ENCODE measurements around the gene PTPRE. TPM values are rescaled to one million over a fixed set of nuclear protein-coding genes. Genes with fewer than 3 reads are reported as not detected.

The PTPRE gene
- total RNA-seq, 1 donor from 2014 or later: 2.6 TPM

GRCh38 chr10:127912607-127913367 lies 5.9 kb downstream of the PTPRE start:
- no peaks in the 10 kb centered on the region for H3K36me3 Mint-ChIP-seq
- DNase-seq (ENCODE audit: low spot score in 2 of 2, unreplicated experiment in 2 of 2): no peak

GRCh38 chr10:127913368-127913759 lies 6.5 kb downstream of the PTPRE start:
- H3K4me3 Mint-ChIP-seq: no peak overlapping the region
- TF ChIP-seq CTCF (IDR thresholded peaks at IDR 0.05; ENCODE audit: unreplicated experiment): no peak
- H3K9me3 Mint-ChIP-seq: no peaks in the 10 kb centered on the region
- no peaks in the 10 kb centered on the region for H3K4me1 Mint-ChIP-seq
- DNase-seq (ENCODE audit: low spot score in 2 of 2, unreplicated experiment in 2 of 2): no peak
- no peak overlapping the region for H3K27ac Mint-ChIP-seq
- H3K27me3 Mint-ChIP-seq (ENCODE audit: low read depth): peaks cover 16% of the 10 kb centered on the region
- no peaks in the 10 kb centered on the region for H3K36me3 Mint-ChIP-seq

More at GRCh38 chr10:127912607-127913367, 5.9 kb downstream of the PTPRE start:
- no peak overlapping the region for H3K4me3 Mint-ChIP-seq
- no peak overlapping the region for H3K27ac Mint-ChIP-seq
- no peaks in the 10 kb centered on the region for H3K9me3 Mint-ChIP-seq
- no peaks in the 10 kb centered on the region for H3K4me1 Mint-ChIP-seq
- peaks cover 22% of the 10 kb centered on the region for H3K27me3 Mint-ChIP-seq (ENCODE audit: low read depth)
- no peak for TF ChIP-seq CTCF (IDR thresholded peaks at IDR 0.05; ENCODE audit: unreplicated experiment)

- H3K27me3 Mint-ChIP-seq (ENCODE audit: low read depth): no peaks in the 10 kb centered on the region
- no peaks in the 10 kb centered on the region for H3K4me1 Mint-ChIP-seq
- no peak overlapping the region for H3K4me3 Mint-ChIP-seq
- no peaks in the 10 kb centered on the region for H3K36me3 Mint-ChIP-seq
- no peaks in the 10 kb centered on the region for H3K9me3 Mint-ChIP-seq
- DNase-seq (ENCODE audit: low spot score in 2 of 2, unreplicated experiment in 2 of 2): no peak
- no peak overlapping the region for H3K27ac Mint-ChIP-seq
- no peak for TF ChIP-seq CTCF (IDR thresholded peaks at IDR 0.05; ENCODE audit: unreplicated experiment)
These were observed 8.4 kb downstream of the PTPRE start for GRCh38 chr10:127915324-127915723.

- Mint-ChIP-seq H3K4me3 (no peak overlapping the region), H3K27me3 (ENCODE audit: low read depth) (no peaks in the 10 kb centered on the region), H3K4me1 (no peaks in the 10 kb centered on the region), H3K9me3 (no peaks in the 10 kb centered on the region), H3K36me3 (no peaks in the 10 kb centered on the region), H3K27ac (no peak overlapping the region)
- DNase-seq (ENCODE audit: low spot score in 2 of 2, unreplicated experiment in 2 of 2): no peak
- TF ChIP-seq CTCF (IDR thresholded peaks at IDR 0.05; ENCODE audit: unreplicated experiment): no peak
These were observed 9.9 kb downstream of the PTPRE start for GRCh38 chr10:127916826-127917225.

- no peak overlapping the region for H3K27ac Mint-ChIP-seq
- no peaks in the 10 kb centered on the region for H3K27me3 Mint-ChIP-seq (ENCODE audit: low read depth)
- no peak overlapping the region for H3K4me3 Mint-ChIP-seq
- no peaks in the 10 kb centered on the region for H3K9me3 Mint-ChIP-seq
- H3K36me3 Mint-ChIP-seq: no peaks in the 10 kb centered on the region
- H3K4me1 Mint-ChIP-seq: no peaks in the 10 kb centered on the region
- TF ChIP-seq CTCF (IDR thresholded peaks at IDR 0.05; ENCODE audit: unreplicated experiment): no peak
- DNase-seq (ENCODE audit: low spot score in 2 of 2, unreplicated experiment in 2 of 2): no peak
These were observed 11.7 kb downstream of the PTPRE start for GRCh38 chr10:127918572-127918971.

Measured in mesothelial cell of epicardium (in vitro differentiated cells).